Globus pallidus (tissue), 1 donor: ENCODE results near the gene GABRB1.
A peak's percentile ranks its signal among the peaks of the same experiment; 100 is the strongest.
"Not testable (repeated sequence)": the region's sequence is repeated elsewhere in the genome, so short reads cannot be mapped to it uniquely, and the experiment has no call there.

Experiments
- DNase-seq: peaks from one replicate; pipeline ENCODE4 v3.0.0-alpha.2; 2015; ENCODE audit warnings: low spot score

The GABRB1 gene

DNA sequence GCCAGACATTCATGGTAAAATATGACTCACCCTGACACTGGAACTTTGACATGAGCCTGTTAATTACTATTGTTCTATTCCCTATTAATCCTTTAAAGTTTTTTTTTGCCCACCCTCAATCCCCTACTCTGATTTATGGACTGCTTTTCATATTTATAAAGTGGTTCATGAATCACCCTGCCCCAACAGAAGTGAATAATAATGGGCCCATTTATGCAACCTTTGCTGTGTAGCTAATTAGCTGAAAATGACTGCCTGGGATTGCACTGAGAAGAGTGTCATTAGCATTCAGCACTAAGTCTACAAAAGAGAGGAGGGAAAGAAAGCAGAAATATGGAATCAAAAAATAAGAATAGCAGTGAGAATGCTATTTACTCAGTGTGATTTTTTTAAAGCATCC, 277.8 kb downstream of the GABRB1 start:
- no peak for DNase-seq

DNA sequence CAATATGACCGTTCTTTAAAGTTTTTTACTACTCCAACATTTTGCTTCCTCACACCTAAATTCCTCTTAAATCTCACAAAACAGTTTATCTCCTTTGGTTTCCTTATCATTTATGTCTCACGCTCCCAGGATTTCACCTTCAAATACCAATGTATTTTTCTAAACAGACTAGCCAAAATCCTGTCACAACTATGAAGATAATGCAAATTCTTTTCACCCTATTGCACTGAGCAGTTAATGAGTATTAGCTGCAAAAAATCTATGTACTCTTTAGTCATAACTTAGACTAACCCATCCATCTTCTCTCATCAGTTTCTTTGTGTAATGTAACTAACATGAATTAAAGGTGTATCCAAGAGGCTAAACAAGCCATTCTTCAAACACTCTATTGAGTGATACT, 280.8 kb downstream of the GABRB1 start:
- no peak for DNase-seq

DNA sequence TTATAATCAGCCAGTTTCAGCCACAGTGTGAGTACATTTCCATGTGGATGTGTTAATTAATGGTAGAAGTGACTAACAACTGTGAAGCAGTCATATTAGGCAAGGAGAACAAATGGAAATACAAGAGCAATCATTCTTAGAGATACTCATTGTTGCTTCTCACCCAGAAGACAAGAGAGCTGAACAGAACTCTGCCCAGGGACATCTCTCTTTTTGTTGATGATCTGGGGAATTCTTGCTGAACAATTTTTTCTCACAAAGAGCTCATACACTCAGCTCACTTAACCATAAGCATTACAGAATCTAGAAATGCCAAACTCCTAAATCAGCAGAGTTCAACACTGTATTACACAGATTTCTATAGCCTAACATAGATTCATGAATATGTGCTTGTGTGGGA, 282.0 kb downstream of the GABRB1 start:
- no peak for DNase-seq

DNA sequence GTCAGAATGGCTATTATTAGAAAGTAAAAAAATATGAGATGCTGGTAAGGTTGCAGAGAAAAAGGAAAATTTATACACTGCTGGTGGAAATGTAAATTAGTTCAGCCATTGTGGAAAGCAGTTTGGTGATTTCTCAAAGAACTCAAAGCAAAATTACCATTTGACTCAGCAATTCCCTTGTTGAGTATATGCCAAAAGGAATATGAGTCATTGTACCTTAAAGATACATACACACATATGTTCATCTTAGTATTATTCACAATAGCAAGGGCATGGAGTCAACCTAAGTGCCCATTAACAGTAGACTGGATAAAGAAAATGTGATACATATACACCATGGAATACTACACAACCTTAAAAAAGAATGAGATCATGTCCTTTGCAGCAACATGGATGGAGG, 284.0 kb downstream of the GABRB1 start:
- DNase-seq = no peak

DNA sequence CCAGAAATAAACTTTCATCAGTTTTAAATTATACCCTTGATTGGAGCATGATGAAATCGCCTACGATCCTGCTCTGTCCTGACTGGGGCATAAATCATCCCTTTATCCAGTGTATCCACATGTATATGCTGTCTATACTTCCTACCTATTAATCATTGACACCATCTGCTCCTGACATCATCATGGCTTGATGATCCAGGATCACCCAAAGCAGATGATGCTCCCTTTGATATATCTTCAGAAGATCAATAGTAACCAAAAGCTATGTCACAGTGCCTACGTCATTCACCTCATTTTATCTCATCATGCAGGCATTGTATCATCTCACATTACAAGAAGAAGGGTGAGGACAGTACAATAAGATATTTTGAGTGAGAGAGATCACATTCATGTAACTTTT, 294.7 kb downstream of the GABRB1 start:
- no peak for DNase-seq

DNA sequence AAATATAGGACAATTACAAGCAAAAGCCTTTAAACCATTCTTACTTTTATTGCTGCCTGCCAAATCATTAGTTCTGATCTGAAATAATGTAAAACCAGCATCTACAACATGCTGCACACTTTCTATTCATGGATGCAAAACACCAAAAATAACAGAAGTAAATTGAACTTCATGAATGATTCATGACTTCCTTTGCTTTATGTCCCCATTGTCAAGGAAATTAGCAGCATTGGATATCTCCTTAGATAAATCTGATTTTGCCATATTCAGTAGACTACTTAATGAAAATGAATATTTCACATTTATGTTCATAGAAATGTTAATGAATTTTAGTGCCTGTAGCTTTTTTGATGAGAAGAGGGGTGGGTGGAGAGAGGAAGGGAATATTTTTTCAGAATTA, 299.5 kb downstream of the GABRB1 start:
- DNase-seq = no peak

DNA sequence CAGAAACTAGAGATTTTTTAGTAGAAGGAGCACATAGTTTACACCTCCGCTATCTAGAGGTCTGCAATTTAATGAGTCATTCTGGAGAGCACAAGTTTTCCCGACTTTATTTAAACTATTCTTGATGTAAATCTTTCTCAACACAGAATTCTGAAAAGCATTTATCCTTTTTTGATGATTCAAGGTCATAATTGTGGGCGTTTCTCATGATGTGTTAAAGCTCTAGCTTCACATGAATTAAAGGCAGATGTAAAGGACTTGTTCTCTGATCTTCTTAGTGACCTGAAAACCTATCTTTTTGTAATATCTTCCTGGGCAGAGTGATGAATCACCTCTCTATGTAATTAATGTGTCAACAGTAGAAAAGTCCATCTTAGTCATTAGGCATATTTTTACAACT, 303.3 kb downstream of the GABRB1 start:
- no peak for DNase-seq

DNA sequence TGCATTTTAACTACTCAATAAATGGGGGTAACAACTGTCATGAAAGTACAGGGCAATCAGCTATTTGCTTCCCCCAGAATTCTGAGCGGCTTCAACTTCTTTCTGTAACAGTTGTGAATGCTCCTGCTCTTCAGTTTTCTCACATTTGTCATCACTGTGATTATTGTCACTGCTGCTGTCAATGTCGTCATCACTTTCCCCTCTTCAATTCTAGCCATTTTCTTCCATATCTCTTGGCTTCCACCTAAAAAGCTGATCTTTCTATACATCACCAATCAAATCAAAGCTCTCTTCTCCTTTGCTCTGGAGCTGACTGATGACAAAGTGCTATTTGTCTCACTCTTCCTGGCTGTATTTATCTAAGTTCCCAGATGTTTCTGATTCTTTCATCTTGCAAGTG, 306.5 kb downstream of the GABRB1 start:
- DNase-seq = no peak

DNA sequence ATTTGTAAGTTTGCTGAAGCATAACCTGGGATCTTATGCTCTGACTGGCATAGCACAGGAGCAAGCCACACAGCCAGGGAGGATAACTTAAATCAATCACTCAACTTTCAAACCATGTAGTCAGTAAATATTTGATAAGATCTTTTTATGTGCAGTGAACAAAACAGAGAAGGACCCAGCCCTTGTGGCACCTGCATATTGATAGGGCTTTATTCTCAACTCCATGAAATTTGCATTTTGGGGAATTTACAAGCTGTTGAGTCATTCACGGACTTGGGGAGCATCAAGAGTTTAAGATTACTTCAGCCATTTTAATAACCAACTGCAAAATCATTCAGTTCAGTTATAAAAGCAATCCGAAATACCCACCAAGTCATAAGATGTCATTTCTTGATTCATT, 309.5 kb downstream of the GABRB1 start:
- no peak for DNase-seq

DNA sequence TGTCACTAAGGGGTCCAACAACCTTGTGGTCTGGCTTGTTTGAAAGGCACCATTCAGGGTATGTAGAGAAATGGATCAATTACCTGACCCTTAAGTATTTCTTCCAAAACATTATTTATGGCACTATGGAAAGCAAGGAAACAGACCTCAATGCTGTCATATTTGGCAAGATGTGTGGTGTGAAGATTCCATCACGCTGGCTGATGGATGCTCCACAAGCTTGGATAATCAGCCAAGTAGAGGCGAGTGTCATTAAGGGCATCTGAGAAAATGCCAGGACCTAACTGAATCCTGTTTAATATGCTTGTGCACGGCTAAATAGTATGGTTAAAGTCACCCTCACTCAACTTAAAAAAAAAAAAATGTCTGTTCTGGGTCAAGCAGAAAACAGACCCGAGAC, 311.4 kb downstream of the GABRB1 start:
- DNase-seq = no peak

DNA sequence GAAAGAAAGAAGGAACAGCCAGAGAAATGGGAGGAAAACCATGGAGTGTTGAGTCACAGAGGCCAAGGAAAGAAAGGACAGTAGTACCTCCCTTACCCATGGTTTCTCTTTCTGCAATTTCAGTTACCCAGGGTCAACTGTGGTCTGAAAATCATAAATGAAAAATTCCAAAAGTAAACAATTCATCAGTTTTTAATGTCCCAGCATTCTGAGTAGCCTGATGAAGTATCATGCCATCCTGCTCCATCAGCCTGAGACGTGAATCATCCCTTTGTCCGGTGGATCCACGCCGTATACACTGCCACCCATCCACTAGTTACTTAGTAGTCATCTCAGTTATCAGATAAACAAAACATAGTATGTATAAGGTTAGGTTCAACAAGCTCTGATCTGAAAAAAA, 318.0 kb downstream of the GABRB1 start:
- DNase-seq = no peak

DNA sequence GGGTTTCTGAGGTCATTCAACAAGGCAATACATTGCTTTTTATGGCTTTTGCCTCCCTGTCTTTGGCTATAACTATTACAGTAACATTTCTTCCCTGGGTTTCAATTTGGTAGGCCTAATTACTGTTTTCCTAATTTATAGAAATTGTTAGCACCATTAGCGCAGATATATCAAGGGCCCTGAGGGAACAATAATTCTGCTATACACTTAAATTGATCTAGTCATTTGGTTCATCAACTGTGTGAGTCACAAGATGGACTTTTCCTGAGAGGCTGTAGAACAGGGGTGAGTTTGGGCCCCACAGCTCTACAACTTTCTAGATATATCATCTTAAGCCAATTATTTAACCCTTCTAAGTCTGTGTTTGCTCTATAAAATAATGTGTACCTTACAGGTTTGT, 324.2 kb downstream of the GABRB1 start:
- DNase-seq = no peak

DNA sequence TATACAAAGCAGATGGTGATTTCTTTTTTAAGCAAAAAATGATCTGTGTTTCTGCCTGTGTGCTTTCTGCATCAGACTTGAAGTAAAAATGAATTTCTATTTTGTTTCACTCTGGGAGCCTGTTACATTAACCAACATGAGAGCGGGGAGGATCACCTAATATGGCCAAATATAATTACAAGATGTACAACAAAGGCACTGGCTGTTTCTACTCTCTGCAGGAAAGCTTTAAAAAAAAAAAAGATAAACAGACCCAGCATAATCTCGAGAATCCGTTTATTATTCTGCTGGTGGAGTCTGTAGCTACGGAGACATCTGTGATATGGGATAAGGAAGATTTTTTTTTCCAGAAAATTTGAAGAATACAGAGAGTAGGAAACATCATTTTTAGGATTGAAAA, 328.5 kb downstream of the GABRB1 start:
- no peak for DNase-seq

DNA sequence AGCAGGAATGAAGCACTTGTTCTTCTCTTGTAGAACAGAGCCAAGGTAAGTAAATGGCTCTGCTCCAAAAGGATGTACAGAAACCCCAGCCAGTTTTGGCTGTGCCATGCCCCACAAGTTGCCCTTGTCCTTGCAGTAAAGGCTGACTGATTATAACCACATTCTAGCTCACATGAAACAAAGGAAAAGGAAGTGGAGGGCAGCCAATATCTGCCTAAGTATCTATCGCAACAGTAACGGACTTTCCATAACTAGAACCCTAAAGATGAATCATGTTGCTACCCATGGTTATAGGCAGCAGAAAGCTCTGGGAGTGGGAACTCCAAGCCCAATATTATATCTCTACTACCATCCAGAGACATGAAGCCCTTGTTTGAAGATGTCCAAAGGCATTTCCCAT, 336.4 kb downstream of the GABRB1 start:
- DNase-seq = no peak

DNA sequence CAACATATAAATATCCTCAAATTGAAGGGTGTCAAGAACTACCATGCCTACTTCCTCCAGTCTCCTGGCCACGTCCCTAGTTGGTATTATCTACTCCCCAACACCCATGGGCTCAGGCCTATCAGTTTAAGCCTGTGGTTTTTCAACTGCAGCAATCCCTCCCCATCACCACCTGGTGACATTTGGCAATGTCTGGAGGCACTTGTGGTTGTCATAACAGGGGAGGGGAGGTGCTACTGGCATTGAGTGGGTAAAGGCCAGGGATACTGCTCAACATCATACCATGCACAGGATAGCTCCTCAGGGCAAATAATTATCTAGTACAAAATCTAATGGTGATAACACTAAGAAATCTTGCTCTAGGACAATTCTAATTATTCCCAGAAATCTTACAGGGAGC, 336.8 kb downstream of the GABRB1 start:
- no peak for DNase-seq

DNA sequence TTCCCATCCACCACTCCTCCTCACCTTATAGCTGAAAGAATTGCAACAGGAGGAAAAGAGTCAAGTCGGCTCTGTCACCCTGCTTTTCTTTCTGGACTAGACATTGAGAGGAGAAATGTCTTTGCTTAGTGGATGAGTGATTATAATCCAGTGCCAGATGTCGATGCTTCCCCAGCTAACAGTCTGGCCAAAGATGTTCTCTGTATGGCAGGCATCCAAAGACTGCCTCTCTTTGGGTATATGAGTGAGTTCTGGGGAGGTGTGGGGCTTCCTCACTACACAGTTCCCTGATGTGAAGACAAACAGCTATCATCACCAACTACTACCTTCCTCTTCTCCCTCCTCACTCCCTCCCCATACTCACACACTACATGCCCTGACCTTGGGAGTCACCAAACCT, 341.2 kb downstream of the GABRB1 start:
- no peak for DNase-seq

DNA sequence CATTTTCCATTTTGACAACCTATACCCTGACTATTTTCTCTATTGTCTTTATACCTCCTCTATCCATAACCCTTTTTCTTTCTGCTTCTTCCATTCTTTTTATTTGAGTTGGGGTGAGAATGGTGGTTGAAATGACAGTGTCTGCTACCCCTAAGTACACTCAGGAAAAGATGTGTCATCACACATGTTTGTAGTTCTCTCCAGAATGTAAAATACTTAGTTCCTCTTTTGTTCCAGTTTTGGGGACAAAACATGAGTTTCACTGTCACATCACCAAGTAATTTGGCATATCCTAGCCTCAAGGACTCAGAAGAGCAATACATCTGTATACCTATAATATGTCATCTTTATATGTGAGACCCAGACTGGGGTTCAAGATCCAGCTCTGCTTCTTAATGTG, 341.8 kb downstream of the GABRB1 start:
- no peak for DNase-seq

DNA sequence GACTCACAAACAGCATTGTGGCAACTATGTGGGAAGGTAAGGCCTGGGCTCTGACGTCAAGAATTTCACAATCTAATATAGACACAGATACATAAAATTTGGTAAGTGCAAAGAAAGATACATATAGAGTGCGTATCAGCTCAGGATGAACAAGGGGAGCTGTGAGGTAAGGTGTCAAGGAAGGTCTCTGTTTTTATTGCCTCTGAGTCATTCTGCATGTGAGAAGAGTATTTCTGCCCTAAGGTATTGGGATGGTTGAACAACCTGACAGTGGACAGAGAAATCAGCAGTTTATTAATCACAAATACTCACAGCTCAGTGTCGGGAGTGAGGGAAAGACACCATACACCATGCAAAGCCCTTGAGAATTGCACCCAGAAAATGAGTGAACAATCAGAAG, 342.3 kb downstream of the GABRB1 start:
- no peak for DNase-seq

DNA sequence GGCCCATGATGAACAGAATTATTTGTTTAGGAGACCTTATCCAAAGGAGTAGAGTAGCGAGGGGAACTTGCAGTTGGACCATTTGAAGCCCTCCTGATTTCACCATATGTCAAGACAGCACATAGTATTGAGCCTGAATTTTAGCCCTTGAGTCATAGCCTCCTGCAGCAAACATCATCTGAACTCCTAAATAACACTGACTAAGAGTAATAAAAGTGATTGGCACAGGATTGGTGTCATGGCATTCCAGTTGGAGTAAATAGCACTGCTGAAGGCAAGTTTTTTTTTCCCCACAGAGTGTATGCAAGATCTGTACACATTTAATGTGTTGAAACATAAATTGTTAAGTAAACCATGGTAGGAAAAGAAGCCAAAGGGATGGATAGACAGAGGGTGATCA, 343.1 kb downstream of the GABRB1 start:
- DNase-seq = no peak

DNA sequence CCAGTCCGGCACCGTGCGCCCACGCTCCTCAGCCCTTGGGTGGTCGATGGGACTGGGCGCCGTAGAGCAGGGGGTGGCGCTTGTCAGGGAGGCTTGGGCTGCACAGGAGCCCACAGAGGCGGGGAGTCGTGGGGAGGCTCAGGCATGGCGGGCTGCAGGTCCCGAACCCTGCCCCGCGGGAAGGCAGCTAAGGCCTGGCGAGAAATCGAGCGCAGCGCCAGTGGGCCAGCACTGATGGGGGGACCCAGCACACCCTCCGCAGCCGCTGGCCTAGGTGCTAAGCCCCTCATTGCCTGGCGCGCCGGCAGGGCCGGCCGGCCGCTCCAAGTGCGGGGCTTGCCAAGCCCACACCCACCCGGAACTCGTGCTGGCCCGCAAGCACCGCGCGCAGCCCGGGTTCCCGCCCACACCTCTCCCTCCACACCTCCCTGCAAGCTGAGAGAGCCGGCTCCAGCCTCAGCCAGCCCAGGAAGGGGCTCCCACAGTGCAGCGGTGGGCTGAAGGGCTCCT, 346.7 kb downstream of the GABRB1 start:
- not testable (repeated sequence) for DNase-seq

DNA sequence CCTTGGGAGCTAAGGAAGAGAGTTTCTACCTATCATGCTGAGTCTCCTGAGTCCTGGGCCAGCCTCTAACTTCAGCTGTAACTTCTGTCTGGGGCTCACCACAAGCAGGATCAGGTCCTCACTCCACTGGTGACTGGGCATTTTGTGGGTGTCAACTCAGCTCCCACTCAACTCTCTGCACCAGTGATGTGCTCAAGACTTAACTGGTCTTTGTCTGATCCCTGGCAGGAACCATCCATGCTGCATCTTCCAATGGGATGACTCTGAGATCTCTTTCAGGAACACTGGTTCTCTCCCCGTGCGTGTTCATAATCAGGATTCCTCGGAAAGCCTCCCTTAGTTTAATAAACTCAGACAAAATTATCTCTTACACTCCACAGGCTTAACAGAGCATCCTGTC, 349.8 kb downstream of the GABRB1 start:
- no peak for DNase-seq

DNA sequence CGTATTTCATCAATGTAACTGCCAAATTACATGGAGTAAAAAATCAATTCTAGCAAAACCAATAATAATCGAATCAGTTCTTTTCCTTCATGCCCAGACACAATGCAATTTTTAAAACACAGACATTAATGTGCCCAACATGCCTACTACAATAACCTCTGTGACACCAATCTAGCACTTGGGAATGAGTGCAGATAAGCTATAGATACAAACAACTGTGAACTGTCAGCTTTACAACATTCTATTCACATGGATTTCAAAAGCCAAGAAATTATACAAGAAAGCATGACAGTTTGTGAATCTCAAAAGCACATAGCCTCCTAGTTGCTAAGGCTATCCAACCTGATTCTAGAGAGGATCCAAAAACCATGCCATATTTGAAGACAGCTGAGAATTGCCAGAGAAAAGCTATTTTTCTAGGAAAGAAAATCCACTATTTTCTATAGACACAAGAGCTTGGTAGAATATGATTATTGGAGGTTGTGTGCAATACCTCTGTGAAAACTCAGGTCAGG, 351.5 kb downstream of the GABRB1 start:
- no peak for DNase-seq

DNA sequence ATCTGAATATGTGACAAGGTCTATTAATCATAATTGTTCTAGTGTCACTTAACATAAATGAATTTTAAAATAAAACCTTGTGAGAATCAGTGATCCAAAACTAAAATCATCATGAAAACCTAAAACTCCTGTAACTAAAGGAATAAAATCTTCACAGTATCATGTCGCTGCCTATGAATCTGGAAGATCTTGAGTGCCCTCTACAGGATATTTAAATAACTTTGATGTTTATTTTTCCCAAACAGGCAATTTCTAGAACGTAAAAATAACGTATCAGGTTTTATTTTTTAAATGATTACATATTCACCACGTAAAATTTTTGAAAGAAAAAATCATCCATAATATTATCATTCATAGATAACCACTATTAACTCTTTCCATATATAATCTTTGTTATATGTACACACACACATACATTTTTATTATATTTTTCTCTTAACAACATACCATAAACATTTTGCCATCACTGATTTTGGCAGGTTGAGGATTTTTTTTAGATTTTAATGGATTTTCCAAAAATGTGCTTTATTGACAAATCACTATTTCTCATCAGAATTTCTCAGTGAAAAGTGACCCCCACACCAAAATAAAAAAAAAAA, 352.6 kb downstream of the GABRB1 start:
- peak; percentile 48 for DNase-seq

DNA sequence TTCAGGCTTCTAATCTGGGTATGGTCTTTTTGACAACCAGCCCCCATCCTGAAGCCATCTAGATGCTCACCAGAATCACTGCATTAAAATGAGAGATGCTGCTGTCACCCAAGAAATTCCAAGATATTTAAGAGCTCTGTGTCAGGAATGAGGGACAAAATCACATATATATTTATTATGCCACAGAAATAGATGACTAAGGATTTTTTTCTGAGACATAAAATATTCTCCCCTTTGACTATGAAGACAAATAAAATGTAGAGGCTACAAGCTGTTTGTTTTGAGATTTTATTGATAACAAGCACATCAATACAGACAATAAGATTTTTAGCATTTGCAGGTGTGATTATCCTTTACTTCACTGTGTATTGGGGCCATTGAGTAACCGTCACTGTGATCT, 354.8 kb downstream of the GABRB1 start:
- DNase-seq = no peak
